ENCODE results near the gene SMIM5. TPM values are rescaled to one million over a fixed set of nuclear protein-coding genes. Genes with fewer than 3 reads are reported as not detected.
"Not testable (repeated sequence)": the region's sequence is repeated elsewhere in the genome, so short reads cannot be mapped to it uniquely, and the experiment has no call there.

SMIM5 gene
- polyA plus RNA-seq, 3 donors: 6.6 to 9.2 (median 8.1) TPM

DNA sequence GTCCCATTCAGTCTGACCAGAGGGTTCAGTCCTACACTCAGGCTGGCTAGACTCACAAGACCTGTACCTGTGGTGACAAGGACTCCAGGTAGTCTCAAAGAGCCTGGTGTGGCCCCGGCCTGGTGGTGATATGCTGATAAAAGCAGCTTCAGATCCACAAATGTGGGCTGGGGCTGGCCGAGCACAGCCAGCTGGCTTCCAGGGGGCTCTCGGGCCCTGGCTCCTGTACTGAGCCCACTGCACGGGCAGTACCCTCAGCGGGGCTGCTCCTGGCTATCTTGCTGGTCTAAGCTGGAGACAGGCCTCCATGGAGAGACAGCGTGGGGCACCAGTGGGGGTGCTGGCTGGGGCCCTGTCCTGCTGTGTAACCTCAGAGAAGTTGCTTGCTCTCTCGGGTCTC lies 4.3 kb downstream of the SMIM5 start:
- no peak for DNase-seq

- DNase-seq: not testable (repeated sequence)
These were observed 4.8 kb downstream of the SMIM5 start for GRCh38 chr17:75638039-75638438.

DNA sequence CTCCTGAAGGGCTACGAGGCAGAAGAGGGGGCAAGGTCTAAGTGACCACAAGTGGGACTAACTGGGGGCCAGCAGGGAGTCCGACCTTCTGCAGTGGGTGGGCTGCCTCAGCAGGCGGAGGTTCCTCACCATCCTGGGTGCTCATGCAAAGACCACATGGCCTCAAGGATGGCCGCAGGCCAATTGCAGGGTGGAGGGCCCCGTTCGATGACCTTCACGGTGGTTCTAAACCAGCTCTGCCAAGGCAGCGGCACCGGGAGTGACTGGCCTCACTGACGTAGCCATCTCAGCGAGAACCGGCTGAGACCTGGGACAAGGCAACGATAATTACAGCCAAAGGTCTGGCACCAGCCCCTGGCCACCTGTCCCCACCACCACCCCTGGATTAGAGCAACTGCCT lies 5.7 kb downstream of the SMIM5 start:
- no peak for DNase-seq

DNA sequence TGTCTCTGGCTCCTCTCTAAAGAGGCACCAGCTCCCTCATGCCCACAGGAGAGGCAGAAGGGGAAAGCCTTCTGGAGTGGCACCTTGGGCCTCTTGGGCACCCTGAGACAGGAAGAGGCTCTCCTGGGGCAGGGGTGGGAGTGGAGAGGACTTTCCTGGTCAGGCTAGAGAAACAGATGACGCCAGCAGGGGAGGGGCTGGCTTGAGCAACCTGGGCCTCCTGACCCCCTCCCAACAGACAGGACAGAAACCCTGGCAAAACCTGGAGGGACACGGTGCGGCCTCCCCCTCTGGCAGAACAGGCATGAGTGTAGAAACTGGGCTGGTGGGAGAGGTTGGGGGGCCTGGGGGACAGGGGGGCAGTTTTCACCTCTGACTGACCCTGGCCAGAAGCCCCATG lies 6.1 kb downstream of the SMIM5 start:
- no peak for DNase-seq

GRCh38 chr17:75639771-75640555 lies 6.7 kb downstream of the SMIM5 start:
- DNase-seq: peak; percentile 52

DNA sequence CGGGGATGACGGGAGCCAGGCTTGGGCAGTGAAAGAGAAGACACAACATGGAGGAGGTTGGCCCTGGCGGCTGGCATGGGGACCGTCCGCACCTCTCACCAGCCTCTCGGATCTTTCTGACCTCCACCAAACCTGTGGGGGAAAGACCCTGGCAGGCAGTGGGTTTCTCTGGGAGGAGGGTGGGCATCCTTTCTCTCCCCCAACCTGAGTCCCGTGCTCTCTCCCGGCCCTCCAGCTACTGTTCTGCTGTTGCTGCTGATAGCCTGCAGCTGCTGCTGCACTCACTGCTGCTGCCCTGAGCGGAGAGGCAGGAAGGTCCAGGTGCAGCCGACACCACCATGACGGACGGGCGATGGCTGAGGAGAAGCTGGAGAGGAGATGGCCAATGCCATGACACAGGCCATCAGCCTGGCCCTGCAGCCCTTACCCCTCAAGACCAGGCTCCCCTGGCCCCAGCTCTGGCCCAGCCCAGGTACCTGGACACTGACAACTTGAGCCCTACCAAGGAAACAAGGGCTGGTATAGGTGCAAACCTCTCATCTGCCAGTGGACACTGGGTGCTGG lies 7.4 kb downstream of the SMIM5 start:
- no peak for DNase-seq

GRCh38 chr17:75641343-75641742 lies 8.1 kb downstream of the SMIM5 start:
- DNase-seq: no peak

DNA sequence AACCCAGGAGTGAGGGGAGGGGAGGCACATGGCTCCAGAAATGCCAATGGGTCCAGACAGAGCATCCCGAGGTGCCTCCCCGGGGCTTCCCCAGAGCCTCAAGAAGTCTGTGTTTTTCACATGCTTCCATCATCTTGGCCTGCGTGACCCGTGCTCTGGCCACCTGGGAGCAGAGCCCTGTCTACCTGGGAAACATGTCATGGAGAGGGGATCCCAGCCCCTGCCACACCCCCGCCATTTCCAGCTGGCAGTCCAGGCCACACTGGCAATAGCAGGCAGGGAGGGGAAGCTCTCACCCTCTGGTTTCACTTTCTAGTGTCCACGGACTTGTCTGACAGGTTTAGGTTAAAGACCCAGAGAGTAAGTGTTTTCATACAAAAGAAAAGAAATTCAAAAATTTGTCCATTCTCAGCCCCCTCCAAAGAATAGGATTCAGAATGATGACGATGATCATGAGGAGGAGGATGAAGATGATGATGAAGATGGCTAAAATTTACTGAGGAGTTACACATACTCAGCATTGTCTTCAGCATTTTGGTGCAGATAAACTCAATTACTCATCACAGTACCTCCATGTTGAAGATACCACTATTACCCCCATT lies 9.0 kb downstream of the SMIM5 start:
- no peak for DNase-seq

GRCh38 chr17:75642784-75643642 lies 9.8 kb downstream of the SMIM5 start:
- no peak for DNase-seq

- DNase-seq: no peak
These were observed 10.4 kb downstream of the SMIM5 start for GRCh38 chr17:75643643-75644017.

DNA sequence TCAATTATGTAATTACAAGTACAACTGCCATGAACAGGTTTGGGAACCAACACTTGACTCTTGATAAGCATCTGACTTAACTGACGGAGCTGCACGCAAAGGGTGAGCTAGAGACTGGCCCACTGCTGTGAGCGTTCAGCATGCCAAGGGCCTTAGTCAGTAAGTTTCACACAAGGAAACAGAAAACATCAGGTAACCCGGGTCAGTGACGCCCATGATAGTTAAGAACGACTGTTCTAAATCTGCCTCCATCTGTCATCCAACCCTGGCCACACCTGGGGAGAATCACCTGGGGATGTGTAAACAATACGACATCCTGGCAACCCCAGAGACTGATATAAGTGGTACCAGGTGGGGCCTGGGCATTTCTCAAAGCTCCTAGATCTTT lies 12.3 kb downstream of the SMIM5 start:
- peak; percentile 46 for DNase-seq

DNA sequence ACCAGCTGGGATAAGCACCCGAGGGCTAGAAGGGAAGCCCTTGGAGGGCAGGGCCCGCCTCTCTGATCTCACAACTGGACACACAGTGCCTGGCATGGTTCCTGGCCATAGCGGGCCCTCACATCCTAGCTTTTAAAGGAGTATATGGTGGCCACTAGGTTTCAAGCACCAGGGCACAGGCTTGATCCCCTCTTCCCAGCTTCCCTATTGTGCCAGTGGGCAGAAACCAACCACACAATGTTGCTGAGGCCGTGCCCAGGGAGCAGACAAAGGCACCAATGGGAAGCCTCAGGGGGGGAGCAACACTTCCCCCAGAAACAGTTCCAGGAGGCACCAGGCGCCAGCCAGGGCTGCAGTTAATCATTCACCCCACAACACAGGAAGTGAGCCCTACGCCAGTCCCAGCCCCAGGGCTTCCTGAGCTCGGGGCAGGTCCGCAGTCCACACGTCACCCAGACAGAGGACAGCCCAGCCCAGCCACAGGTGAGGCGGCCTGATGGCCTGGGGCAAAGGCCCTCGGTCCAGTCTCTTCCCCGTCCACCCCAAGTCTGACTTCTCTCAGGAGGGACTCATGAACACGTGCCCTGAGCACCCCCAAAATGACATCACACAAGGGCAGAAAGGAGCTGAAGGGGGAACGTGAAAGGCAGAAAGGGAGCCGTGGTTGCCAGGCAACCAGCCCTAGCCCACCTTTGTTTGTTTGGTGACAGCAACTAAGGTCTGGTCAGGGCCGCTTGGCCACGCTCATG lies 12.8 kb downstream of the SMIM5 start:
- DNase-seq: peak; percentile 76

GRCh38 chr17:75646638-75646992 lies 13.4 kb downstream of the SMIM5 start:
- no peak for DNase-seq

GRCh38 chr17:75647061-75647460 lies 13.8 kb downstream of the SMIM5 start:
- no peak for DNase-seq

DNA sequence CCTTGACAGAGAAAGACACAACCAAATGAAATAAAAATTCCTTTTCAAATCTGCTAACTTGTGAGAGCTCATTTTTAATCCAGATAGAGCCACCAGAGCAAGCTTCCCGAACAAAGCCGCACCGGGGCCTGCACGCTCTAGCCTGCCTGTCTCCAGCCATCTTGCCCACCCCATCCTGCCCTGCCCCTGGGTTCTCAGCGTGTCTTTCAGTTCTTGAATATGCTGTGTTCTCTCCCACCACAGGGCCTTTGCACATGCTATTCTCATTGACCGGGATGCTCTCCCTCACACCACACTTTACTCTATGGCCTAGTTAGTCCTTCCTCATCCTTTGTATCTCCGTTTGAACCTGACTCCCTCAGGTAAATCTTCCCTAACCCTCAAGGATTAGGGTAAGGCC lies 14.7 kb downstream of the SMIM5 start:
- DNase-seq: no peak

DNA sequence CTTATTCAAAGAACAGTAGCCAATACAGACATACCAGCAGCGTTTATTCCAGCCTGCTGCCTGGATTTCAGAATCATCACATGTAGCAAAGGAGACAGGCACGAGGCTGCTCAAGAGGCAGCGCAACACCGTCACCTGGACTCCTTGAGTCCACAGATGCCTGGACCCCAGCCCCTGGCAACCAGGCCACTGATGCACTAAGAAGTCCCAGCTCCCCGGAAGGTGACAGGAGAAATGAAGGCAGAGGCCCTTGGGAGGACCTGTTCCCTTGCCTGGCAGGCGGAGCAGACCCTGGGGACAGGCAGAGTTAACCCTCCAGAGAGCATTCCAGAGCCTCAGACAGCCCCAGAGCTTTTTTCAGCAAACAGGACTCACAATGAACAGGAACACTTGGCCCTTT lies 16.5 kb downstream of the SMIM5 start:
- DNase-seq: no peak

DNA sequence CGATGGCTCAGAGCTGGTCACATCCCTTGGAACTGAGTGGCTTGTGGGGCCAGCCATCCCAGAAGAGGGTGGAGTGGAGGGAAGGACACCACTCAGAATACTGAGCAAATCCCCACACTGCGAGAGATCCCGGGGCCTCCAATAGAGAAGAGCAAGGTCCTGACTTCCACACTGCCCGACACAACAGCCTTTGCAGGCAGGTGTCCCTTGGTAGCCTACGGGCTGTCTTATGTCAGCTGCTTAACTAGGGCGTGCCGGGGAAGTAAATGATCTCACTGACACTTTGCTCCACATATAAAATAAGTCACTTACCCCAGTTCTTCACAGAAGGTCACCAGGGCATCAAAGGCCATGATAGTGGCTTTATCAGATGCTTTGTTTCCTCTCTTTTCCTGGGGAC lies 17.6 kb downstream of the SMIM5 start:
- DNase-seq: no peak

- no peak for DNase-seq
These were observed 19.1 kb downstream of the SMIM5 start for GRCh38 chr17:75652341-75652740.

DNA sequence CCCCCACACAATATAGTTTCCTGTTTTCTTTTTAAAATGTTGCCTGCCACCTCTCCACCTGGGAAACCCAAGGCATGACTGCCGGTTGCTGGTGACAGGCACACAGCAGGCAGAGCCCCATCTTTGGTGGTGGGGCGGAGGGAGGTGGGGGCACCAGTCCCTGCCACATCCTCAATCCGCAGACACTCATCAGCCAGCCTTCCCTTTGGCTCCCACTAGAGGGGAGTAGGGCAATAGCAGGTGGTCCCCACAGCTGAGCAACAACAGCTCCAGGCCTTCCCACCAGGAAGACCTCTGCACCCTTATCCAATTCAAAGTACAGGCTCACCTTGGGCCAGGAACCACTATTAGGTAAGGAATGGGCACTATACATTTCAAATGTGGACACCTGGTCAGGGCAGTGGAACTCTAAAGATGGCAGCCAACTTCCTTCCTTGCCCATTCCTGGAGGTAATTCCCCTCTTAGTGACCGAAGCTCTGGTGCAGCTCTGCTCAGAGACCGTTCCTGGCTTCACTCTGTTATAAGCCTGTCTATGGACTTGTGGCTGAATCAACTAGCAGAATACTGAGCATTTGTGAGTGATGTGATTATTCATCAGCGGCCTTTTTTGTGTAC lies 19.8 kb downstream of the SMIM5 start:
- no peak for DNase-seq

GRCh38 chr17:75654176-75654575 lies 20.9 kb downstream of the SMIM5 start:
- no peak for DNase-seq

DNA sequence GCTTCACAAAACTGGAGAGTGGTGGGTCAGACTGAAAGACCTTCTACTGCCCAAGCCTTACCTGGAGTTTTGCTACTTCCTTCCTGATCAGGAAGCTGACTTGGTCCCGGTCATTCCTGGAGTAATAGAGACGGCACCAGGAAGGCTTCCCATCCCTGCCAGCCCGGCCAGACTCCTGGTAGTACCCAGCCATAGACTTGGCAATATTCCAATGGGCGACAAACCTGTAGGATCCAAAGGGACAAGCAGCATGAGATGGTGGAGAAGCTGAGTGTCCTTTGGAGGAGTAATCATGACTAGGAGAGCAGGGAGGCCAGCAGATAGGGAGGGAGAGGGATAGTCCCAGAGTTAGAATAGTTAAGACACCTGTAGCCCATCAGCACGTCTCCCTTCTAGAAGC lies 25.0 kb downstream of the SMIM5 start:
- DNase-seq: no peak

Data from renal pelvis (tissue), 4 donors.